HG02884 (cell line): ENCODE measurements around the gene CHD3.

Source experiments
- ATAC-seq: cut with Tn5 transposase; IDR thresholded peaks from one replicate; pipeline ENCODE4 v1.9.1; 2021; ENCODE audit warnings: mild to moderate bottlenecking, moderate library complexity; ENCODE audit not compliant: unreplicated experiment

The CHD3 gene

GRCh38 chr17:7888184-7888920 lies at the start of gene CHD3:
Gene CHD3, plus strand, starts transcription at chr17:7888789. Its CDS starts 212 bp downstream, at chr17:7889001.
- no peak for ATAC-seq

GRCh38 chr17:7839190-7839875 lies 49.3 kb upstream of the CHD3 start:
- ATAC-seq = no peak

GRCh38 chr17:7839876-7840261 lies 48.7 kb upstream of the CHD3 start:
- ATAC-seq = no peak

- ATAC-seq = no peak
Observed at GRCh38 chr17:7840441-7840840, 48.1 kb upstream of the CHD3 start.

GRCh38 chr17:7840875-7841274 lies 47.7 kb upstream of the CHD3 start:
- no peak for ATAC-seq

- ATAC-seq = no peak
Observed at GRCh38 chr17:7841396-7841914, 47.1 kb upstream of the CHD3 start.

- ATAC-seq = no peak
Observed at GRCh38 chr17:7841915-7842379, 46.6 kb upstream of the CHD3 start.

GRCh38 chr17:7842380-7843256 lies 46.0 kb upstream of the CHD3 start:
- ATAC-seq = no peak

- no peak for ATAC-seq
Observed at GRCh38 chr17:7843257-7843535, 45.4 kb upstream of the CHD3 start.

- ATAC-seq = no peak
Observed at GRCh38 chr17:7843536-7844291, 44.9 kb upstream of the CHD3 start.

GRCh38 chr17:7844292-7845154 lies 44.1 kb upstream of the CHD3 start:
- peak; percentile 57 for ATAC-seq

GRCh38 chr17:7845359-7846062 lies 43.1 kb upstream of the CHD3 start:
- no peak for ATAC-seq

GRCh38 chr17:7846063-7846735 lies 42.4 kb upstream of the CHD3 start:
- ATAC-seq = no peak

- no peak for ATAC-seq
Observed at GRCh38 chr17:7846765-7847661, 41.6 kb upstream of the CHD3 start.

- no peak for ATAC-seq
Observed at GRCh38 chr17:7848131-7848579, 40.4 kb upstream of the CHD3 start.

GRCh38 chr17:7848739-7849129 lies 39.9 kb upstream of the CHD3 start:
- ATAC-seq = no peak

- ATAC-seq = no peak
Observed at GRCh38 chr17:7849130-7849750, 39.3 kb upstream of the CHD3 start.
